Transverse colon (tissue), 3 donors: ENCODE measurements around the gene PFKFB3.

Experiments
- CTCF ChIP-seq, 5 experiments: fragments of 200-600 bp in 3 of 5; fragments of 450-650 bp in 2 of 5; sonication (generic) in 3 of 5; IDR thresholded peaks; 1 replicate in 2 of 5; 2 replicates in 3 of 5; pipeline ENCODE4 v1.5.1; 2016 to 2017; ENCODE audit warnings: antibody characterized with exemption in 5 of 5, inconsistent platforms in 3 of 5, mild to moderate bottlenecking in 2 of 5, moderate library complexity in 1 of 5
- POLR2A ChIP-seq: fragments of 450-650 bp; IDR thresholded peaks from one replicate; pipeline ENCODE4 v1.6.1; 2016; ENCODE audit warnings: antibody characterized with exemption, mild to moderate bottlenecking, moderate library complexity

- TF ChIP-seq CTCF (IDR thresholded peaks at IDR 0.05) (no peak), POLR2A (no peak)
These were observed 20.0 kb downstream of the PFKFB3 start for GRCh38 chr10:6222755-6223154.
